GM11168 (cell line): Measurements from ENCODE around the gene SYT1.
"Not testable (repeated sequence)": the region's sequence is repeated elsewhere in the genome, so short reads cannot be mapped to it uniquely, and the experiment has no call there.

Experiments used
- in situ Hi-C: fragments of 300-500 bp; cut with MboI; formaldehyde crosslinking; loops from one replicate; pipeline ENCODE4 v1.12.0; 2022; ENCODE audit warnings: low sequenced_read_pairs; ENCODE audit not compliant: unreplicated experiment

SYT1 gene

DNA sequence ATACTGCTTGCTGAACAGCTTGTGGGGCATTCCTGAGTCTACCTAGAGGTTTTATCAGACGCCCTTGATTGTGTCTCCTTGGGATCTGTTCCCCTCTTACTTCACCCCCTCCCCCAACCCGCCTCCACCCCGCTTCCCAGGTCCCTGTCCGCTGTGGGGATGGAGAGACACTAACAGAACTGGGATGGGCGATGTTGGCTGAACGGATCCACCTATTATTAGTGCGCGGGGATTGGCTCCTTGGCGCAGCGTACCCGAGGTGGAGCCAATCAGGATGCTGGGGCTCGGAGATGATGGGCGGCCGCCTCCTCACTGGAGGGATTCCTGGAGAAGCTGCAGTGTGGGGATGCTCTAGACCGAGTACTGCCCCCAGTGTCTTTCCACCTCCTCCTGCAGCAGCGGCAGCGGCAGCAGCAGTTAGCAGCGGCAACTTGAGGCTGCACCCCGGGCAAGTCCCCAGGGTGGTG is at the start of gene SYT1:
TSS of gene SYT1 (plus strand) at position 372 of the 467 bp plus-strand sequence.
- in situ Hi-C loops: no loop called here

GRCh38 chr12:78818487-78818886 is 46.1 kb upstream of the SYT1 start:
- in situ Hi-C loops: no loop called here

DNA sequence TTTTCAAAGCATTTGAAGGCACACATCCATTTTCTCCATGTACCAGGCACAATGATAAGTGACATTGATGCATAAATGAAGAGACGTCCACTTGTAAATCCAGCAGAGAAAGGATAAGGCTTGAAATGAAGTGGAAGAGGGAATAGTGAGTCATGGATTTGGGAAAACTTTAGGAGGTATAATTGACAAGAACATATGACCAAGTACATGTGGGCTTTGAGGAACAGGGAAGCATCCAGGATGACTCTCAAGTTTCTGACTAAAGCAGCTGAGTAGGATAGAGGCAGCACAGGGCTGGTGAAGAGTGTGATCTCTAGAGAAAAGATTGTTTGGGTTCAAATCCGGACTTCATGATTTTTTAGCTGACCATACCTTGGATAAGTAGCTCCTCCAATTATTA is 43.6 kb upstream of the SYT1 start:
- in situ Hi-C loops: no loop called here

DNA sequence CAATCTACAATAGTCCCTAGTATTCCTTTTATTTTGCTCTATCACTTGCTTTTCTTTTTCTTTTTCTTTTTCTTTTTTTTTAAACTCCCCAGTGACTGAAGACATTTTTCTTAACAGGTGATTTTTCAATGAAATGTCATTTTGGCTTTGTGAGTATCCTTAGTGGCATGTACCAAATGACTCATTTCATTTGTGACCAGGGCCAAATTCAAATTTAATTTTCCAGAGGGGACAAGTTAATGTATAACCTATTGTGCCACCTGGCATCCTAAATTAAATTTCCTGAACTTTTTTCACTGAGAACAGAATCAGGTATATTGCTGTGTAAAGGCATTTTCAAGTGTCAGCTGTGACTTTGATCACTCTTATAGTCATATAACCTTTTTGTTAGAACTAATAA is 39.7 kb upstream of the SYT1 start:
- in situ Hi-C loops: no loop called here

DNA sequence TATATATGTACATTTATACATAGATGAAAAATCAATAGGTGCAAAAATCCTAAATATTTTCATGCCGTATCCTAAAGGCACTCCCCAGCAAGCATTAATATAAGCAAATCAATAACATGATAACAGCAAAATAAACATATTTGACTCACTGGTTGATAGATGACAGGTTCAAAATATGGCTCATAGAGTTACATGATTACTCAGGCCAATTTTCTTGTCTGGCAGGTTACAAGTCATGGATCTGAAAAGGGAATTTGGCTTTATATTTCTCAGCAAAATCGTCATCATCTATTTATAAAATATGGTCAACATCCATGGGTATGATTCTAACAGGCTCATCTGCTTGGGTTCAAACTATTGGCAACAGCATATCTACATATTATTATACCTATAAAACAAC is 34.9 kb upstream of the SYT1 start:
- in situ Hi-C loops: no loop called here

- in situ Hi-C loops: no loop called here
Observed at GRCh38 chr12:78835493-78835892, 29.1 kb upstream of the SYT1 start.

DNA sequence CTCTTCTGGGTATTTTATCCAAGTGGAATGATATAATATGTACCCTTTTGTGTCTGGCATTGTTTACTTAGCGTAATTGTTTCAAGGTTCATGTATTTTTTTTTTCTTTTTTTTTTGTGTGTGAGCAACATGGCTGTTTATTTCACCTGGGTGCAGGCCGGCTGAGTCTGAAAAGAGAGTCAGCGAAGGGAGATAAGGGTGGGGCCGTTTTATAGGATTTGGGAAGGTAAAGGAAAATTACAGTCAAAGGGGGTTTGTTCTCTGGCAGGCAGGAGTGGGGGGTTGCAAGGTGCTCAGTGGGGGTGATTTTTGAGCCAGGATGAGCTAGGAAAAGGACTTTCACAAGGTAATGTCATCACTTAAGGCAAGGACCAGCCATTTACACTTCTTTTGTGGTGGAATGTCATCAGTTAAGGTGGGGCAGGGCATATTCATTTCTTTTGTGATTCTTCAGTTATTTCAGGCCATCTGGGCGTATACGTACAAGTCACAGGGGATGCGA is 24.0 kb upstream of the SYT1 start:
- in situ Hi-C loops: not testable (repeated sequence)

DNA sequence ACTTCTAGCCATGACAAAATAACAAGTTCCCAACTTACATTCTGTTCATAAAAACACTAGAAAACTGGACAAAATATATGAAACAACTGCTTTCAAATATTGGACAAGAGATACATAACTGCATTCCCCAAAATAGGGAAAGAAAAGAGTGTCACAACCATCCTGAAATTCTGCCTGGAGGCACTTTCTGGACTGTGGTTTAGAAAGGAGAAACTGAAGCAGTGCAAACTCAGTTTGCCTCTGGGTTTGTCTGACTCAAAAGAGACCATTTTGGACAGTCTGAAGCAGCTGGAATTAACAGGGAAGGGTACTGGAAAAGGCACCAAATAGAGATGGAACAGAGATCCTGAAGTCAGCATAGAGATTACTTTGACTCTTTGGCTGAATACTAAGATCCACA is 11.3 kb upstream of the SYT1 start:
- in situ Hi-C loops: no loop called here

GRCh38 chr12:78863482-78864402 is 832 bp upstream of the SYT1 start:
- in situ Hi-C loops: no loop called here

- in situ Hi-C loops: no loop called here
Observed at GRCh38 chr12:78864870-78865463, 393 bp downstream of the SYT1 start.

DNA sequence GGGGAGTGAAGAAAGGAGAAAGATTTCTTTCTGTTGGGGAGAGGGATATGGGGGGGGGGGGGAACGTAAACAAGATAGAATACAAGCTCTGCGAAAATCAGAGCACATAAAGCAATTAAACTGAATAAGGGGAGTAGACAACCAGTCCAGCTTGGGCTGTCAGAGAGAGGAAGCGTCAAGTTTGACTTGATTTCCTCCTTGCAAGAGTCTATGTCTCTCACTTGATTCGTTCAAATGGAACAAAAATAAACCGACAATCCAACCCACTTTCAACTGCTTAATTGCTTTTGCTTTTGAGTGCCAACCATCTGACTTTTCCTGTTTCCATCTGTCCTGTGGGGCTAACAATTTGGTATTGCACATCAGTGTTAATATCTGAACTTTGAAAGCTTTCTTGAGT is 942 bp downstream of the SYT1 start:
- in situ Hi-C loops: no loop called here

DNA sequence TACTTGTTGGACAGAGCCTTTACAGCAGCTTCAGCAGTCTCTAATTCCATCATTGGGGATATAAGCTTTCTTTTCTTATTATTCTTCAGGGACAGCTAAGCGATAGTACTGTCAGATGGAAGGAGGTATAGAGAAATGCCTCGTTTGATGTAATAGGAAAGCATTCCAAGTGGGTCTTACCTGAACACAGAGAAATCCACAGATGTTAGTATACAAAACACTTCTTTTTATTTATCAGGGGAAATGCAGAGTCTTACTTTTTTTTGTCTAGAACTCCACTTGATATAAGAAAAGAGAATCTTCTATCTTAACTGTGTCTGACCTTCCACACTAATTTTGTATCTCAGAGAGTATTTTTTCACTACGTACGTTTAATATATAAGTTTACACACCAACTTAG is 1.9 kb downstream of the SYT1 start:
- in situ Hi-C loops: no loop called here

DNA sequence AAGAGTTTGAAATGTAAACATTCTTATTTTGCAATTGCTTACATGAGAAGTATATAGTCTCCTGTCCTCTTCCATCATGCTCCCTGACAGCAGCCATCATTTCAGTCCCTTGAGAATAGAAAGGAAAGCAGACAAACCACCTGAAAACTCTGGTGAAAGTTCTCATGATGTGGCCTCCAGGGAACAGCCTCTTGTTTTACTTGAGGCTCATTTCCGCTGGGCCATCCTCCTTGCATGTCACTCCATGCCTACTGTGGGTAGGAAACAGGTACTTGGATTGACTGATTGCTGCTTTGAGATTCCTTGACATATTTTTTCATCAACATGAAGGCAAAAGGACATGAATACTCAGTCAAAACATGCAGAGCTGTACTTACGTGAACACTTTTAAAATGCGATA is 6.0 kb downstream of the SYT1 start:
- in situ Hi-C loops: no loop called here

GRCh38 chr12:78871566-78871965 is 7.0 kb downstream of the SYT1 start:
- in situ Hi-C loops: no loop called here

GRCh38 chr12:78878459-78878858 is 13.9 kb downstream of the SYT1 start:
- in situ Hi-C loops: no loop called here

DNA sequence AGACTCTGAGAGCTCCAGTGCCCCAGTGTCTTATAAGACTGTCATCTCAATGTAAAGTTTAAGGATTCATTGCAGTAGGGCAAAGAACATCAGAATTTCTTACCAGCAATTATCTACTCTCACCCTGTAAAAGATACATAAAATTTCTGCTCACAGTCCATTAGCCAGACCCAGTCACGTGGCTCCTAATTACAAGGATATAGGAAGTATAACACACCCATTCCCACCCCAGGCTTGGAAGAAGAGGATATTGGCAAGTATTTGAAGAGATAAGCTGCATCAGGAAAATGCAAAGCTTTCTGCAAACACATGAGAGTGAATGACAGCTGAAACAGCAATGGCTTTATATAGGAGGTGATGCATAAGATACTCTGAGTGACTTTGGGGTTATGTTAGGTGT is 14.3 kb downstream of the SYT1 start:
- in situ Hi-C loops: no loop called here

DNA sequence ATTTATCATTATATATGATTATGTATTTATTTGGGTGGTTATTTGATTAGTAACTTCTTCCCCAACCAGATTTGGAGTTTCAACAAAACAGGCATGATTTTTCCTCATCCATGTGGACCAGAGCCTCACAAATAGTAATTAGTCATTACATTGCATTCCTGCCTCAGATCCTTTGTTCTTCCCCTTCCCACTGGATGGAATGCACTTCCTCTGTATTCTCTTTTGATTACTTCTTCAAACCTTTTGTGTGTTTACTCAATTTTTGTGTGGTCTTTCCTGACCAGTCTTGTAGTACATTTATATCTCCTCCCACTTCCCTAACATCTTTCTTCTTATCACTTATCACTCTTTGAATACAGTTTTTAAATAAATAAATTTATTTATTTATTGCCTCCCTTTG is 15.5 kb downstream of the SYT1 start:
- in situ Hi-C loops: no loop called here

DNA sequence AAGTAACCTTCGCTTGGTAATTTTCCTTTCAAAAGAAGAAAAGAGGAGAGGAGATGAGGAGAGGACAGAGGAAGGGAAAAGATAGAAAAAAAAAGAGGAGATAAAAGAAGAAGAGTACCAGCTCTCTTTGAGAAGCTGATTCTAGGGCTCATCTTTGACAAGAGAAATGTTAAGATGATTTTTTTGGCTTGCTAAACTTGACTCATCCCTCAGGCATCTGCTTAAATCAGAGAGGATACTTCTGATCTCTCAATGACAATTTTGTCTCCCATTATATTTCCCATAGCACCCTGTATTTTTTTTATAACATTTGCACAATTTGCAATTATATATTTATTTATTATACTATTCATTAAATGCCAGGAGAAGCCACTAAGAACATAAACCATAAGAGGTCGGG is 17.1 kb downstream of the SYT1 start:
- in situ Hi-C loops: no loop called here

DNA sequence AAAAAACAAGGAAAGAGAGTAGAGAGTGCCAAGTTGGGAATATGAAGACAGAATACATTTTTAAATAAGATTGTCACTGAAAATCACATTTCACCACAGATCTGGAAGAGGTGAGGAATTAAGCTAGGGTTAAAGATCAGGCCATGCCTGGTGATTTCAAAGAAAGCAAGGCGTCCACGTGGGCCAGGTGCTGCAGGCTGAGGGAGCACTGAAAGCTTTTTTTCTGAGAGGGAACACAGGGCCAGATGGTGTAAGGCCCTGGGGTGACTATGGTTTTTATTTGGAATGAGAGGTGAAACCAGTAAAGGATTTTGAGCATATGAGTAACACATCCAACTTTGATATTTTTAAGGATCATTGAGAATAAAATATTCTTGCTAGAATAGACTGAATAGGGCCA is 20.9 kb downstream of the SYT1 start:
- in situ Hi-C loops: no loop called here

DNA sequence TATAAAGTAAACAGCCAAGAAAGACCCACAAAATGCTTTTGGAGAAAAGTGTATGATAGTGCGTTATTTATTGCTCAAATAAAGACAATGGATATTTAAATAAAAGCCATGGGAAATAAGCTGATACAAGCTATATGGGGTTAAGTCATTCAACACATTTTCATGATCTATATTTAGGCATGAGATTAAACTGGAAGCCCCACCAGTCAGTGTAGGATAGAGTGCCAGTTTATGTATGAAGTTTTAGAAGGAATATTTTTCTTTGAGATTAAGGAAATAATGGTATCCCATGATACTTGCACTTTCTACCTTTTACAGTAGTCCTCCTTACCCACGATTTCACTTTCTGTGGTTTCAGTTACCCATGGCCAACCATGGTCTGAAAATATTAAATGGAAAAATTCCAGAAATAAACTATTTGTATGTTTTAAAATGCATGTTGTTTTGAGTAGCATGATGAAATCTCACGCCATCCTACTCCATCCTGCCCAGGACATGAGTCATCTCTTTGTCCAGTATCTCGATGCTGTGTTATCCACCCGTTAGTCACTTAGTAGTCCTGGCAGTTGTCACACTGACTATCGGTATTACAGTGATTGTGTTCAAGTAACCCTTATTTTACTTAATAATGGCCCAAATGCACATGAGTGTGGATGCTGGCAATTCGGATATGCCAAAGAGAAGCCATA is 22.3 kb downstream of the SYT1 start:
- in situ Hi-C loops: no loop called here

DNA sequence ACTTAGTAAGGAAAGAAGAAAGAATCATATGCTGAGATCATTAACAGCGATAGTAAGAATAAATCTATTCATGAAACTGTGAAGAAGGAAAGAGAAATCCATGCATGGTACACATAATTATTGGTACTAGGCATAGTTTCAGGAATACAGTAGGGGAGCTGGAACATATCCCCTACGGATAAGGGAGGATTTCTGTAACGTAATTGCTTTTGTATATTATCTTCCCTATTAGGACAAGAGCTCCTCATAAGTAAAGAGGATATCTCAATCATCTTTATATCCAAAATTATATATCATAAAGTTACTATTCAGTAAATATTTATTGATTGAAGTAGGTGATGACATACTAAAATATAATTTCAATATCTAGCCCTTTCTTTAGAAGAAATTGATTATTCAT is 22.9 kb downstream of the SYT1 start:
- in situ Hi-C loops: no loop called here
